Fibroblast of villous mesenchyme (primary cell): ENCODE results near the gene CHRDL2. TPM values are rescaled to one million over a fixed set of nuclear protein-coding genes. Genes with fewer than 3 reads are reported as not detected.

Experiments used
- DNase-seq: peaks from one replicate; pipeline ENCODE4 v3.0.0-alpha.2; 2010; ENCODE audit warnings: low read depth
- H3K4me3 ChIP-seq: 2 replicates; pipeline ENCODE4 v1.5.1; 2011; ENCODE audit warnings: low read depth, mild to moderate bottlenecking, low read length
- total RNA-seq: library from RNA; depleted of rRNA; stranded (reverse); fragments of >200 nt; gene quantifications from 2 replicates; pipeline ENCODE4 v1.2.3, GENCODE V29; 2012
- TF ChIP-seq, protein P1 (sequence below): IDR thresholded peaks from 2 replicates; pipeline ENCODE4 v1.5.1; 2012; ENCODE audit warnings: low read depth, mild to moderate bottlenecking, low read length; ENCODE audit not compliant: insufficient read depth

CHRDL2 gene
- total RNA-seq, 1 donor = not detected

DNA sequence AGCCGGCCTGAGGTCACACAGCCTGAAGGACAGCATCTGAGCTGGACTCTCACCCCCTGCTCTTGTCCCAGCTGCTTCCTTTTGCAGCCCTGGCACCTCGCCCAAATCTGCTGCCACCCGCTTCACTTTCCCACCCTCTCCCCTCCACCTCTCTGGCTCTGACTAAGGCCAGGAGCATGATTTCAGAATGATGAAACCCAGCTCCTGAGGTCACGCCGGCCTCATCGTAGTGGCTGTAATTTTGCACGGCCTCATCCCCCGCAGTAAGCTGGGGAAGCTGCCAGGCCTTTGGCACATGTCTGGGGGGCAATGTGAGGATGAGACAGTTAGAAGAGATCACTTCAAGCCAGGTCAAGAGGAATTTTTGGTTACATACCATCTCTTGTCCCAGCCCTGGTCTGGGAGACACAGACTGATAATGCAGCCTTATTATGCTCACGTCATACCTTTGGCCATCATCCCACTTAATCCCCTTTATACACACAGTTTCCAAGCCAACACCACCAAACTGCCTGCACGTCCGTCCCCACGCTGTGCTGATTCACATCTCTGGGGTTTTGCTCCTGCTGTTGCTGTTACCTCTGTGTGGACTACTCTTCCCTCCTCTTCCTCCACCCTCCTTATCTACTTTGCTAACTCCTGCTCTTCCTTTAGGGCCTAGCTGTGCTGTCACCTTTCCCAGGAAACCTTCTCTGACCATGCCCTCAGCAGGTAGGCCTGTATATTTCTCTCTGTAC is 58.1 kb downstream of the CHRDL2 start:
- TF ChIP-seq, protein P1, sequence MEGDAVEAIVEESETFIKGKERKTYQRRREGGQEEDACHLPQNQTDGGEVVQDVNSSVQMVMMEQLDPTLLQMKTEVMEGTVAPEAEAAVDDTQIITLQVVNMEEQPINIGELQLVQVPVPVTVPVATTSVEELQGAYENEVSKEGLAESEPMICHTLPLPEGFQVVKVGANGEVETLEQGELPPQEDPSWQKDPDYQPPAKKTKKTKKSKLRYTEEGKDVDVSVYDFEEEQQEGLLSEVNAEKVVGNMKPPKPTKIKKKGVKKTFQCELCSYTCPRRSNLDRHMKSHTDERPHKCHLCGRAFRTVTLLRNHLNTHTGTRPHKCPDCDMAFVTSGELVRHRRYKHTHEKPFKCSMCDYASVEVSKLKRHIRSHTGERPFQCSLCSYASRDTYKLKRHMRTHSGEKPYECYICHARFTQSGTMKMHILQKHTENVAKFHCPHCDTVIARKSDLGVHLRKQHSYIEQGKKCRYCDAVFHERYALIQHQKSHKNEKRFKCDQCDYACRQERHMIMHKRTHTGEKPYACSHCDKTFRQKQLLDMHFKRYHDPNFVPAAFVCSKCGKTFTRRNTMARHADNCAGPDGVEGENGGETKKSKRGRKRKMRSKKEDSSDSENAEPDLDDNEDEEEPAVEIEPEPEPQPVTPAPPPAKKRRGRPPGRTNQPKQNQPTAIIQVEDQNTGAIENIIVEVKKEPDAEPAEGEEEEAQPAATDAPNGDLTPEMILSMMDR = no peak
- peak; percentile 99 for DNase-seq
- no peak overlapping the region for H3K4me3 ChIP-seq

GRCh38 chr11:74672332-74672955 is 58.8 kb downstream of the CHRDL2 start:
- DNase-seq = peak; percentile 46
- no peak overlapping the region for H3K4me3 ChIP-seq
- TF ChIP-seq, protein P1 = no peak

DNA sequence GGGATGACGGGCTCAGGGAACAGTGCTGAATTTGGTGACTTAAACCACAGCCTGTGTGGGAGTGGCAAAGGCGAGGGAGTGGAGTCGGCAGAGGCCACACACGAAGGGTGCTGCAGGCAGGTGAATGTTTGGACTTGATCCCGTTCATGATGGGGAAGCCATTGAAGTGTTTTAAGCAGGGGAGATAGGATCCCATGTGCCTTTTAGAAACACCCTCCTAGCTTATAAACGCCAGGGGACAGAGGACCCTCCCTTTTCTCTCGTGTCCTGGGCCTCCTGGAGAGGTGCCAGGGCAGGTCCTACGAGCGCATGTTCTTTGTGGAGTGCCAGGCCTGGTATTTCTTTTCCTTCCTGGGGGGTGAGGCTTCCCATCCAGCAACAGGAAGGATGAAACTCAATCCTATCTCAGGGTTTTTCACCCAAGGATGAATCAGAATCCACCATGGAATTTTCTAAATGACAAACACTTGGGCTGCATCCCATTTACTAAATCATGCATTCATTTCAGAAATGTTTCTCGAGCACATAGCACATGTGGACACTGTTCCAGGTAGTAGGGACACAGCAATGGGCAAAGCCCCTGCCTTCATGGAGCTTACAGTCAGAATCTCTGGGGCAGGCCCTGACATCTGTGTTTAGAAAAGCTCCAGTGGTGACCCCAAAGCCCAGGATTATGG is 59.6 kb downstream of the CHRDL2 start:
- no peak overlapping the region for H3K4me3 ChIP-seq
- peak; percentile 30 for DNase-seq
- TF ChIP-seq, protein P1 = no peak

- TF ChIP-seq, protein P1 = no peak
- no peak overlapping the region for H3K4me3 ChIP-seq
- no peak for DNase-seq
Observed at GRCh38 chr11:74670171-74670570, 61.1 kb downstream of the CHRDL2 start.

GRCh38 chr11:74669211-74670160 is 61.7 kb downstream of the CHRDL2 start:
- TF ChIP-seq, protein P1 = no peak
- no peak overlapping the region for H3K4me3 ChIP-seq
- no peak for DNase-seq

DNA sequence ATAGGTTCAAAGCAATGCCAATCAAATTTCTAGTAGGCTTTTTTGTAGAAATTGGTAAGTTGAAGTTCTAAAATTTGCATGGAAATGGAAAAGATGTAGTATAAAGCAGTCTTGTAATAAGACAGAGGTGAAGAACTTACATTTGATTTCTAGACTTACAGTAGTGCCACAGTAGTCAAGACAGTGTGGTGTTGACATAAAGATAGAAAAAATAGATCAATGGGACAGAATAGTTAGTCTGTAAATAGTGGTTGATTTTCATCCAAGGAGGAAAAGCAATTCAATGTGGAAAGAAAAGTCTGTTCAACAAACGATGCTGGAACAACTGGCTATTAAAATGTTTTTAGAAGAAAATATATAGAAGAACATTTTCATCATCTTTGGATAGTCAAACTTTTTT is 67.9 kb downstream of the CHRDL2 start:
- TF ChIP-seq, protein P1 = no peak
- DNase-seq = no peak
- no peak overlapping the region for H3K4me3 ChIP-seq
